K562 (cell line): ENCODE measurements around the gene ISYNA1. TPM values are rescaled to one million over a fixed set of nuclear protein-coding genes. Genes with fewer than 3 reads are reported as not detected.
"Not testable (repeated sequence)": the region's sequence is repeated elsewhere in the genome, so short reads cannot be mapped to it uniquely, and the experiment has no call there.

Source experiments
- ATAC-seq: fragments of 200-7000 bp; cut with Tn5 transposase; 3 replicates; pipeline ENCODE4 v1.9.1; 2020; ENCODE audit warnings: moderate library complexity
- BruUV-seq: library from RNA; stranded (reverse); fragments of 400-500 nt; replicated peaks from 2 replicates; lab custom pipeline; 2021; lab: Mats Ljungman, UMichigan
- CTCF ChIA-PET: fragments of 300-600 bp; formaldehyde crosslinking; extraction: SDS; loops from one replicate; lab custom pipeline; 2021; ENCODE audit warnings: low intra/inter-chr PET ratio; lab: Yijun Ruan, JAX
- POLR2A ChIA-PET: fragments of 300-600, 350-650 bp; sonication (Branson Sonifier 250); formaldehyde crosslinking; extraction: SDS; loops from one replicate; lab custom pipeline; 2021; ENCODE audit warnings: antibody characterized with exemption, inconsistent platforms; lab: Yijun Ruan, JAX
- DNase-seq, 4 experiments: peaks; one replicate each; pipeline versions ENCODE4 v3.0.0 to v3.0.0-alpha.2; 2011 to 2018; ENCODE audit warnings: low spot score in 3 of 4, mixed read lengths in 3 of 4; ENCODE audit errors: extremely low read depth in 1 of 4
- FAIRE-seq: peaks from 2 replicates; lab custom pipeline; 2011; peaks lifted over from hg19 to GRCh38; lab: Jason Lieb, UNC
- H2AFZ ChIP-seq: 2 replicates; pipeline ENCODE4 v1.6.0; 2011; ENCODE audit warnings: low read depth, low read length, control low read depth, inconsistent platforms
- H3K27ac ChIP-seq: fragments of 200-600 bp; 3 replicates; pipeline ENCODE4 v1.8.0; 2011; ENCODE audit warnings: low read depth, mild to moderate bottlenecking, control low read depth, inconsistent platforms, low read length, moderate library complexity, mixed read lengths; ENCODE audit errors: extremely low read depth
- H3K27me3 ChIP-seq, 2 experiments: fragments of 300-600 bp in 1 of 2; 2 replicates in 1 of 2; 3 replicates in 1 of 2; pipeline versions ENCODE4 v1.6.0 to v1.8.0; 2011; ENCODE audit warnings: inconsistent platforms in 2 of 2, low read length in 2 of 2, mild to moderate bottlenecking in 1 of 2, mixed read lengths in 1 of 2, moderate library complexity in 1 of 2; ENCODE audit not compliant: control insufficient read depth in 2 of 2, insufficient read depth in 2 of 2
- H3K36me3 ChIP-seq: fragments of 300-600 bp; 3 replicates; pipeline ENCODE4 v1.8.0; 2011; ENCODE audit warnings: mild to moderate bottlenecking, low read length, inconsistent platforms; ENCODE audit not compliant: control insufficient read depth, insufficient read depth
- H3K4me1 ChIP-seq, 2 experiments: fragments of 200-600 bp in 1 of 2; replicated peaks in 1 of 2; 2 replicates in 1 of 2; 3 replicates in 1 of 2; pipeline versions ENCODE4 v1.5.1 to v1.8.0; 2011; ENCODE audit warnings: inconsistent platforms in 2 of 2, low read length in 2 of 2, mild to moderate bottlenecking in 1 of 2, mixed read lengths in 1 of 2, moderate library complexity in 1 of 2; ENCODE audit not compliant: control insufficient read depth in 2 of 2, insufficient read depth in 2 of 2
- H3K4me2 ChIP-seq: 2 replicates; pipeline ENCODE4 v1.6.1; 2011; ENCODE audit warnings: low read length, control low read depth, inconsistent platforms, mixed read lengths; ENCODE audit not compliant: insufficient read depth
- H3K4me3 ChIP-seq: fragments of 200-600 bp; sonication (generic), shearing (Covaris generic); 2 replicates; pipeline ENCODE4 v1.5.1; 2016; ENCODE audit warnings: control low read depth, inconsistent platforms
- H3K79me2 ChIP-seq: fragments of 200-600 bp; 3 replicates; pipeline ENCODE4 v1.8.0; 2011; ENCODE audit warnings: low read length, inconsistent platforms; ENCODE audit not compliant: control insufficient read depth, insufficient read depth
- H3K9ac ChIP-seq, 2 experiments: 2 replicates each; pipeline versions ENCODE4 v1.6.0 to v1.6.1; 2011; ENCODE audit warnings: low read depth in 2 of 2, low read length in 2 of 2, control low read depth in 1 of 2, inconsistent platforms in 1 of 2, mild to moderate bottlenecking in 1 of 2, mixed read lengths in 1 of 2; ENCODE audit not compliant: insufficient read depth in 1 of 2
- H3K9me1 ChIP-seq: one replicate; pipeline ENCODE4 v1.6.0; 2011; ENCODE audit warnings: inconsistent platforms, mild to moderate bottlenecking, low read length, moderate library complexity; ENCODE audit not compliant: control insufficient read depth, insufficient read depth
- H3K9me3 ChIP-seq: replicated peaks from 2 replicates; pipeline ENCODE4 v1.5.1; 2011; ENCODE audit warnings: low read depth, low read length, inconsistent platforms; ENCODE audit not compliant: control insufficient read depth, insufficient read depth
- H4K20me1 ChIP-seq: replicated peaks from 2 replicates; pipeline ENCODE4 v1.6.1; 2011; ENCODE audit warnings: low read length, inconsistent platforms, mixed read lengths; ENCODE audit not compliant: control insufficient read depth, insufficient read depth
- SPI1 ChIP-seq: IDR thresholded peaks from 2 replicates; pipeline ENCODE4 v1.6.1; 2011; ENCODE audit warnings: low read depth, low read length, control low read depth, borderline replicate concordance
- ZFX ChIP-seq: sonication (generic); formaldehyde crosslinking; IDR thresholded peaks from 2 replicates; pipeline ENCODE4 v1.8.0; 2022; ENCODE audit warnings: mild to moderate bottlenecking, missing genetic modification reagents, moderate library complexity
- WGBS: fragments of 100-300 bp; shearing (Covaris generic); methylation state at CpG from one replicate; pipeline ENCODE4 v1.1.6; 2016; ENCODE audit warnings: low coverage, mixed read lengths; ENCODE audit not compliant: insufficient coverage; ENCODE audit errors: missing lambda C conversion rate; 5-methylcytosine and 5-hydroxymethylcytosine counted together
- in situ Hi-C: fragments of 300-500 bp; cut with MboI; formaldehyde crosslinking; loops from 4 replicates; pipeline ENCODE4 v1.15.0; 2018; ENCODE audit warnings: inconsistent platforms, mixed read lengths
- intact Hi-C: fragments of 100-400 bp; cut with micrococcal nuclease; formaldehyde crosslinking; loops from 2 replicates; pipeline ENCODE4 v1.14.2; 2022
- polyA plus RNA-seq, 8 experiments: library from polyadenylated mRNA; depleted of rRNA in 4 of 8; stranded (reverse) in 5 of 8; unstranded in 3 of 8; fragments of >200 nt; fragmentation: Nextera tagmentation in 2 of 8; fragmentation: Illumina TruSeq in 1 of 8; extraction: Ambion mirVana in 2 of 8; extraction: Trizol in 1 of 8; gene quantifications; 2 replicates each; pipeline versions ENCODE4 v1.2.1 to v1.2.3, GENCODE V29; 2011 to 2014; ENCODE audit warnings: inconsistent platforms in 1 of 8, missing spikeins in 1 of 8
- total RNA-seq, 7 experiments: library from RNA; depleted of rRNA in 6 of 7; stranded (reverse); fragments of >200 nt in 6 of 7; fragmentation: Illumina TruSeq in 2 of 7; extraction: Trizol in 2 of 7; gene quantifications; 2 replicates each; pipeline versions ENCODE4 v1.2.1 to v1.2.3, GENCODE V29; 2011 to 2021; ENCODE audit warnings: low replicate concordance in 1 of 7

The ISYNA1 gene
- total and polyA plus RNA-seq, 9 of the 15 experiments (the other 6 are each of a cell fraction or from before 2014, with no cell fraction given): 21.8 to 460 (median 93.2) TPM

GRCh38 chr19:18402455-18403248 is 35.3 kb downstream of the ISYNA1 start:
- H3K4me3 ChIP-seq, H3K9ac ChIP-seq, H3K9me1 ChIP-seq, H3K27me3 ChIP-seq, DNase-seq, H3K9me3 ChIP-seq, H3K79me2 ChIP-seq, H4K20me1 ChIP-seq, FAIRE-seq, ATAC-seq, H3K4me2 ChIP-seq, intact Hi-C loops, H3K36me3 ChIP-seq, BruUV-seq: not testable (repeated sequence)
- H2AFZ ChIP-seq: peak overlapping the region; percentile 47
- TF ChIP-seq SPI1 (0 out of 2 replicates have a peak, but pooled peaks have one; percentile 46), ZFX (peak; percentile 49)
- peaks cover 4 to 13% of the 10 kb centered on the region in 2 experiments for H3K4me1 ChIP-seq
- ChIA-PET CTCF (interaction anchor here (0.5 to 1.0 kb wide), 2 partner anchors 15 to 31 kb away, joined by 3 read pairs; no protein-coding TSS in a partner anchor), POLR2A (interaction anchor here (0.7 to 4.1 kb wide), 4 partner anchors 11 to 941 kb away, joined by 4 to 80 read pairs (median 10); partner anchors contain the start of genes GDF15 and JUND)
- in situ Hi-C loops: loop anchor here (5.0 kb wide), 1 partner anchor 190 kb away; no protein-coding TSS in a partner anchor
- 51% methylated on average over 18 of the region's 18 CpGs for WGBS
- peak overlapping the region; percentile 52; the same call in 1 of the 3 replicates for H3K27ac ChIP-seq
